Anterior cingulate cortex (tissue), 58 donors: ENCODE results near the gene NMUR1.
A peak's percentile ranks its signal among the peaks of the same experiment; 100 is the strongest.

ENCODE experiments used
- DNase-seq, 58 donors: peaks; one replicate each; lab custom pipeline; 2025; lab: John Stamatoyannopoulos, UW

NMUR1 gene

GRCh38 chr2:231554748-231555545, 24.7 kb upstream of the NMUR1 start:
- DNase-seq: no peak

- no peak for DNase-seq
These were observed 24.1 kb upstream of the NMUR1 start for GRCh38 chr2:231554327-231554726.

GRCh38 chr2:231552752-231553151, 22.5 kb upstream of the NMUR1 start:
- DNase-seq: no peak

GRCh38 chr2:231549446-231550239, 19.4 kb upstream of the NMUR1 start:
- DNase-seq: no peak

- no peak for DNase-seq
These were observed 18.5 kb upstream of the NMUR1 start for GRCh38 chr2:231548752-231549151.

GRCh38 chr2:231547315-231548110, 17.3 kb upstream of the NMUR1 start:
- DNase-seq: no peak

GRCh38 chr2:231546014-231546715, 15.9 kb upstream of the NMUR1 start:
- no peak for DNase-seq

- DNase-seq: peak in 18 of 58 donors; percentile 6 to 54 (median 24)
These were observed 15.1 kb upstream of the NMUR1 start for GRCh38 chr2:231545105-231545902.

- DNase-seq: no peak
These were observed 11.9 kb upstream of the NMUR1 start for GRCh38 chr2:231542136-231542535.

GRCh38 chr2:231541645-231542044, 11.4 kb upstream of the NMUR1 start:
- no peak for DNase-seq

GRCh38 chr2:231539991-231540390, 9.7 kb upstream of the NMUR1 start:
- DNase-seq: no peak

- DNase-seq: no peak
These were observed 5.7 kb upstream of the NMUR1 start for GRCh38 chr2:231535961-231536360.

- no peak for DNase-seq
These were observed 3.5 kb upstream of the NMUR1 start for GRCh38 chr2:231533777-231534125.

- DNase-seq: no peak
These were observed 3.0 kb upstream of the NMUR1 start for GRCh38 chr2:231533086-231533776.

GRCh38 chr2:231532756-231533035, 2.5 kb upstream of the NMUR1 start:
- no peak for DNase-seq

GRCh38 chr2:231531883-231532755, 1.9 kb upstream of the NMUR1 start:
- DNase-seq: no peak

- no peak for DNase-seq
These were observed 1.2 kb upstream of the NMUR1 start for GRCh38 chr2:231531466-231531865.

GRCh38 chr2:231528636-231529030, 1.6 kb downstream of the NMUR1 start:
- no peak for DNase-seq
